K562 (cell line): ENCODE data around the gene TIGD7. TPM values are rescaled to one million over a fixed set of nuclear protein-coding genes. Genes with fewer than 3 reads are reported as not detected.
A peak's percentile ranks its signal among the peaks of the same experiment; 100 is the strongest.

Experiments
- CREB1 ChIP-seq, 2 experiments: sonication (generic) in 1 of 2; formaldehyde crosslinking in 1 of 2; IDR thresholded peaks; 2 replicates each; pipeline versions ENCODE4 v1.6.1 to v1.8.0; 2012 to 2022; ENCODE audit warnings: inconsistent platforms in 1 of 2, mild to moderate bottlenecking in 1 of 2, missing genetic modification reagents in 1 of 2, moderate library complexity in 1 of 2
- DEAF1 ChIP-seq: fragments of 450-650 bp; formaldehyde crosslinking; IDR thresholded peaks from 2 replicates; pipeline ENCODE4 v1.4.0; 2020; ENCODE audit warnings: mild to moderate bottlenecking, moderate library complexity
- EP400 ChIP-seq: fragments of 450-650 bp; IDR thresholded peaks from 2 replicates; pipeline ENCODE4 v1.6.1; 2017; ENCODE audit warnings: antibody characterized with exemption, mild to moderate bottlenecking, moderate library complexity
- ESRRB ChIP-seq: fragments of 250-450 bp; sonication (Bioruptor Pico); IDR thresholded peaks from 2 replicates; pipeline ENCODE4 v1.5.0; 2020; ENCODE audit warnings: mild to moderate bottlenecking, moderate library complexity, borderline replicate concordance
- HOXB6 ChIP-seq: fragments of 250-450 bp; sonication (Bioruptor Pico); IDR thresholded peaks from 2 replicates; pipeline ENCODE4 v1.5.1; 2022; ENCODE audit warnings: mild to moderate bottlenecking, borderline replicate concordance
- MXI1 ChIP-seq: IDR thresholded peaks from 2 replicates; pipeline ENCODE4 v1.6.1; 2011; ENCODE audit warnings: low read depth, mild to moderate bottlenecking, improper control_type of control experiment, low read length
- NCOA4 ChIP-seq: fragments of 450-650 bp; IDR thresholded peaks from 2 replicates; pipeline ENCODE4 v1.6.1; 2018; ENCODE audit warnings: mild to moderate bottlenecking; ENCODE audit not compliant: partially characterized antibody
- NFATC3 ChIP-seq: fragments of 450-650 bp; IDR thresholded peaks from 2 replicates; pipeline ENCODE4 v1.6.1; 2017; ENCODE audit warnings: mild to moderate bottlenecking
- PHB ChIP-seq: fragments of 250-450 bp; sonication (Bioruptor Pico); IDR thresholded peaks from 2 replicates; pipeline ENCODE4 v1.5.0; 2021
- RBM39 ChIP-seq: fragments of 200-400 bp; formaldehyde crosslinking; optimal IDR thresholded peaks from 2 replicates; pipeline ENCODE3; 2018; ENCODE audit warnings: low read depth, low read length
- SMAD3 ChIP-seq: fragments of 450-650 bp; formaldehyde crosslinking; conservative IDR thresholded peaks from 2 replicates; pipeline ENCODE4 v1.4.0; 2020; ENCODE audit warnings: mild to moderate bottlenecking
- SNAPC5 ChIP-seq: fragments of 250-450 bp; sonication (Bioruptor Pico); IDR thresholded peaks from 2 replicates; pipeline ENCODE4 v1.8.0; 2021; ENCODE audit warnings: moderate library complexity, mild to moderate bottlenecking, inconsistent platforms
- TAL1 ChIP-seq: fragments of 450-650 bp; IDR thresholded peaks from 2 replicates; pipeline ENCODE4 v1.6.1; 2016; ENCODE audit warnings: mild to moderate bottlenecking
- TSHZ1 ChIP-seq: fragments of 250-450 bp; sonication (Bioruptor Pico); IDR thresholded peaks from 2 replicates; pipeline ENCODE4 v1.4.0; 2020; ENCODE audit warnings: mild to moderate bottlenecking, moderate library complexity
- ZFX ChIP-seq: sonication (generic); formaldehyde crosslinking; IDR thresholded peaks from 2 replicates; pipeline ENCODE4 v1.8.0; 2022; ENCODE audit warnings: mild to moderate bottlenecking, missing genetic modification reagents, moderate library complexity
- ZNF121 ChIP-seq: sonication (generic); formaldehyde crosslinking; conservative IDR thresholded peaks from 2 replicates; pipeline ENCODE4 v1.8.0; 2022; ENCODE audit warnings: missing genetic modification reagents
- ZNF3 ChIP-seq: fragments of 250-450 bp; sonication (Bioruptor Pico); IDR thresholded peaks from 2 replicates; pipeline ENCODE4 v1.5.0; 2021; ENCODE audit warnings: mild to moderate bottlenecking, moderate library complexity
- ZNF347 ChIP-seq: fragments of 450-650 bp; formaldehyde crosslinking; IDR thresholded peaks from 2 replicates; pipeline ENCODE4 v1.4.0; 2020; ENCODE audit warnings: low read depth, mild to moderate bottlenecking, moderate library complexity
- ZNF398 ChIP-seq: fragments of 250-450 bp; sonication (Bioruptor Pico); IDR thresholded peaks from 2 replicates; pipeline ENCODE4 v1.8.0; 2021; ENCODE audit warnings: moderate library complexity, mild to moderate bottlenecking, inconsistent platforms
- ZNF655 ChIP-seq: fragments of 250-450 bp; sonication (Bioruptor Pico); IDR thresholded peaks from 2 replicates; pipeline ENCODE4 v1.5.0; 2021
- polyA plus RNA-seq, 8 experiments: library from polyadenylated mRNA; depleted of rRNA in 4 of 8; stranded (reverse) in 5 of 8; unstranded in 3 of 8; fragments of >200 nt; fragmentation: Nextera tagmentation in 2 of 8; fragmentation: Illumina TruSeq in 1 of 8; extraction: Ambion mirVana in 2 of 8; extraction: Trizol in 1 of 8; gene quantifications; 2 replicates each; pipeline versions ENCODE4 v1.2.1 to v1.2.3, GENCODE V29; 2011 to 2014; ENCODE audit warnings: inconsistent platforms in 1 of 8, missing spikeins in 1 of 8
- total RNA-seq, 7 experiments: library from RNA; depleted of rRNA in 6 of 7; stranded (reverse); fragments of >200 nt in 6 of 7; fragmentation: Illumina TruSeq in 2 of 7; extraction: Trizol in 2 of 7; gene quantifications; 2 replicates each; pipeline versions ENCODE4 v1.2.1 to v1.2.3, GENCODE V29; 2011 to 2021; ENCODE audit warnings: low replicate concordance in 1 of 7

The TIGD7 gene
- total and polyA plus RNA-seq, 9 of the 15 experiments (the other 6 are each of a cell fraction or from before 2014, with no cell fraction given), result 0.84 to 10.7 (median 6.7) TPM

- no peak for TF ChIP-seq SMAD3 (CRISPR knock-in tag)
- TF ChIP-seq ESRRB (CRISPR knock-in tag), result no peak
- no peak for TF ChIP-seq ZNF347 (CRISPR knock-in tag)
- no peak for TF ChIP-seq MXI1
- TF ChIP-seq ZNF121 (CRISPR knock-in tag), result no peak
- no peak for TF ChIP-seq NCOA4
- no peak for TF ChIP-seq NFATC3
- TF ChIP-seq SNAPC5 (CRISPR knock-in tag), result no peak
- TF ChIP-seq EP400, result peak; percentile 87
- TF ChIP-seq ZNF655 (CRISPR knock-in tag), result no peak
- peak; percentile 83 for TF ChIP-seq CREB1 (IDR thresholded peaks at IDR 0.05)
- peak; percentile 83 for TF ChIP-seq CREB1 (CRISPR knock-in tag; IDR thresholded peaks at IDR 0.05)
- TF ChIP-seq ZNF3 (CRISPR knock-in tag), result no peak
- TF ChIP-seq TSHZ1 (CRISPR knock-in tag), result no peak
- no peak for TF ChIP-seq HOXB6 (CRISPR knock-in tag)
- no peak for TF ChIP-seq RBM39
- TF ChIP-seq ZFX, result peak; percentile 98
- no peak for TF ChIP-seq DEAF1
- no peak for TF ChIP-seq TAL1
- TF ChIP-seq PHB (CRISPR knock-in tag), result no peak
- TF ChIP-seq ZNF398 (CRISPR knock-in tag), result no peak
Observed at GRCh38 chr16:3305109-3306068, at the start of gene TIGD7, which contains the start of gene ZNF75A (continued).
